HG03469 (cell line): Measurements from ENCODE around the gene ITIH5.

ENCODE experiments used
- ATAC-seq: cut with Tn5 transposase; IDR thresholded peaks from one replicate; pipeline ENCODE4 v1.9.1; 2021; ENCODE audit warnings: mild to moderate bottlenecking, moderate library complexity, moderate number of reproducible peaks; ENCODE audit not compliant: unreplicated experiment

ITIH5 gene

GRCh38 chr10:7589748-7590147, 77.0 kb downstream of the ITIH5 start:
- ATAC-seq, result no peak

GRCh38 chr10:7587865-7588188, 78.9 kb downstream of the ITIH5 start:
- no peak for ATAC-seq

- no peak for ATAC-seq
These were observed 79.5 kb downstream of the ITIH5 start for GRCh38 chr10:7587168-7587864.

- ATAC-seq, result no peak
These were observed 81.5 kb downstream of the ITIH5 start for GRCh38 chr10:7585228-7585627.

- no peak for ATAC-seq
These were observed 83.1 kb downstream of the ITIH5 start for GRCh38 chr10:7583626-7584025.

GRCh38 chr10:7580520-7580919, 86.2 kb downstream of the ITIH5 start:
- ATAC-seq, result no peak

- no peak for ATAC-seq
These were observed 87.1 kb downstream of the ITIH5 start for GRCh38 chr10:7579681-7580080.

- ATAC-seq, result no peak
These were observed 89.2 kb downstream of the ITIH5 start for GRCh38 chr10:7577579-7577978.

GRCh38 chr10:7577176-7577575, 89.6 kb downstream of the ITIH5 start:
- ATAC-seq, result no peak

GRCh38 chr10:7576340-7576739, 90.4 kb downstream of the ITIH5 start:
- ATAC-seq, result no peak

- no peak for ATAC-seq
These were observed 94.4 kb downstream of the ITIH5 start for GRCh38 chr10:7572391-7572790.

GRCh38 chr10:7571981-7572380, 94.8 kb downstream of the ITIH5 start:
- ATAC-seq, result no peak

GRCh38 chr10:7567911-7568620, 98.7 kb downstream of the ITIH5 start:
- ATAC-seq, result no peak

GRCh38 chr10:7566891-7567290, 99.9 kb downstream of the ITIH5 start:
- ATAC-seq, result no peak

- ATAC-seq, result no peak
These were observed 100.9 kb downstream of the ITIH5 start for GRCh38 chr10:7565871-7566270.

- ATAC-seq, result no peak
These were observed 103.0 kb downstream of the ITIH5 start for GRCh38 chr10:7563770-7564169.

- no peak for ATAC-seq
These were observed 103.4 kb downstream of the ITIH5 start for GRCh38 chr10:7563368-7563767.

GRCh38 chr10:7561985-7562384, 104.8 kb downstream of the ITIH5 start:
- ATAC-seq, result no peak

GRCh38 chr10:7561216-7561893, 105.4 kb downstream of the ITIH5 start:
- ATAC-seq, result no peak

- no peak for ATAC-seq
These were observed 106.2 kb downstream of the ITIH5 start for GRCh38 chr10:7560519-7560918.

- ATAC-seq, result no peak
These were observed 107.4 kb downstream of the ITIH5 start for GRCh38 chr10:7559386-7559785.

- no peak for ATAC-seq
These were observed 108.7 kb downstream of the ITIH5 start for GRCh38 chr10:7558036-7558435.
